ENCODE data around the gene C1QBP.
A peak's percentile ranks its signal among the peaks of the same experiment; 100 is the strongest.

Gene C1QBP

DNA sequence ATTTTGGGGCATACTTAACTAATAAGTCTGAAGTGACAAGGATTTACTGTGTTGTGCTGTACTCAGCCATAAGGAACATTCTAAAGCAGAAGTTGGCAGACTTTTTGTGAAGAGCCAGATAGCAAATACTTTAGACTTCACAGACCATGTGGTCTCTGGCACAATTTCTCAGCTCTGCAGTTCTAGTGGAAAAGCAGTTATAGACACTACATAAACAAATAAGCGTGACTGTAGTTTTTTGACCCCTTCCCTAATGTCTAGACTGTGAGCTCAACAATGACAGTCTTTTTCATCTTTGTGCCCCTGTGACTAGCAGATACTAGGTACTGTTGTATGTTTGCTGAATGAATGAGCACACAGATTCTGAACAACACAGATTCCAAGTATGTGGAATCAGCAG is 14.0 kb downstream of the C1QBP start:
- H3K4me2 ChIP-seq (ENCODE audit: insufficient read depth, low read length): peak overlapping the region; percentile 21; the same call in 1 of the 2 replicates
- H3K4me1 ChIP-seq (ENCODE audit: insufficient read depth, low read length): peaks cover 29% of the 10 kb centered on the region

DNA sequence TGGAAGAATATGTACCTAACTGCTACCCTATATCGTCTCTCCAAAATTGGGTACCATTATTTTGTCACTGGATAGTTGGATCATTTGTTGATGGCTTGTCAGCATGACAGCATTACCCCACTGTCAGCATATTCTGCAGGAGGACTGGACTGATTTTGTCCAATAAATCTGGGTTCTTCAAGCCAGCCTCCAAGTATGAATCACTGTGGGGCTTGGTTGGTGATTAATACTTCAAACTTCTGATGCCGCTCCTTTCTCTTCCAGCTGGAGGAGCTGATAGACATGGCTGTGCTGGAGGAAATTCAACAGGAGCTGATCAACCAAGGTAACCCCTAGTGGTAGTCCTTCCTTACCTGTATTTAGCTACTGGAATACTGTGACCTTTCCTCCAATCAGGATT is 16.4 kb downstream of the C1QBP start:
- DNase-seq (no peak), ATAC-seq (ENCODE audit: insufficient read depth, low read depth) (no peak)
- TF ChIP-seq, protein P1, sequence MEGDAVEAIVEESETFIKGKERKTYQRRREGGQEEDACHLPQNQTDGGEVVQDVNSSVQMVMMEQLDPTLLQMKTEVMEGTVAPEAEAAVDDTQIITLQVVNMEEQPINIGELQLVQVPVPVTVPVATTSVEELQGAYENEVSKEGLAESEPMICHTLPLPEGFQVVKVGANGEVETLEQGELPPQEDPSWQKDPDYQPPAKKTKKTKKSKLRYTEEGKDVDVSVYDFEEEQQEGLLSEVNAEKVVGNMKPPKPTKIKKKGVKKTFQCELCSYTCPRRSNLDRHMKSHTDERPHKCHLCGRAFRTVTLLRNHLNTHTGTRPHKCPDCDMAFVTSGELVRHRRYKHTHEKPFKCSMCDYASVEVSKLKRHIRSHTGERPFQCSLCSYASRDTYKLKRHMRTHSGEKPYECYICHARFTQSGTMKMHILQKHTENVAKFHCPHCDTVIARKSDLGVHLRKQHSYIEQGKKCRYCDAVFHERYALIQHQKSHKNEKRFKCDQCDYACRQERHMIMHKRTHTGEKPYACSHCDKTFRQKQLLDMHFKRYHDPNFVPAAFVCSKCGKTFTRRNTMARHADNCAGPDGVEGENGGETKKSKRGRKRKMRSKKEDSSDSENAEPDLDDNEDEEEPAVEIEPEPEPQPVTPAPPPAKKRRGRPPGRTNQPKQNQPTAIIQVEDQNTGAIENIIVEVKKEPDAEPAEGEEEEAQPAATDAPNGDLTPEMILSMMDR (IDR thresholded peaks at IDR 0.05; ENCODE audit: borderline replicate concordance, extremely low read depth, low read length, poor library complexity, severe bottlenecking): no peak
- TF ChIP-seq EZH2 (IDR thresholded peaks at IDR 0.05; ENCODE audit: borderline replicate concordance, low read depth, low read length, severe bottlenecking): no peak
- no peaks in the 10 kb centered on the region for H3K9me3 ChIP-seq (ENCODE audit: insufficient read depth, low read length, severe bottlenecking)
- H3K4me3 ChIP-seq (ENCODE audit: low read depth in 1 of 2, low read length in 2 of 2): no peak overlapping the region
- peaks cover 9% of the 10 kb centered on the region; the same call in 1 of the 2 replicates for H4K20me1 ChIP-seq (ENCODE audit: insufficient read depth, low read length)
- no peak overlapping the region for H3K27ac ChIP-seq (ENCODE audit: low read length)
- H3K27me3 ChIP-seq (ENCODE audit: insufficient read depth, low read length, poor library complexity): no peaks in the 10 kb centered on the region
- H2AFZ ChIP-seq (ENCODE audit: low read depth, low read length): no peak overlapping the region
- H3K79me2 ChIP-seq (ENCODE audit: insufficient read depth, low read length): peaks cover 74% of the 10 kb centered on the region
- H3K4me1 ChIP-seq (ENCODE audit: insufficient read depth, low read length): peaks cover 41% of the 10 kb centered on the region
- peak overlapping the region; percentile 82; the same call in 1 of the 2 replicates for H3K4me2 ChIP-seq (ENCODE audit: insufficient read depth, low read length)
- peaks cover 58% of the 10 kb centered on the region for H3K36me3 ChIP-seq (ENCODE audit: insufficient read depth, low read length)
- H3K9ac ChIP-seq (ENCODE audit: low read depth, low read length): no peak overlapping the region

More for the DNA sequence above, 14.0 kb downstream of the C1QBP start:
- Histone ChIP-seq H3K36me3 (ENCODE audit: insufficient read depth, low read length) (peaks cover 76% of the 10 kb centered on the region), H2AFZ (ENCODE audit: low read depth, low read length) (no peak overlapping the region), H3K79me2 (ENCODE audit: insufficient read depth, low read length) (peaks cover 53% of the 10 kb centered on the region), H3K9ac (ENCODE audit: low read depth, low read length) (no peak overlapping the region), H3K27me3 (ENCODE audit: insufficient read depth, low read length, poor library complexity) (no peaks in the 10 kb centered on the region), H3K27ac (ENCODE audit: low read length) (no peak overlapping the region), H3K4me3 (ENCODE audit: low read depth in 1 of 2, low read length in 2 of 2) (no peak overlapping the region), H4K20me1 (ENCODE audit: insufficient read depth, low read length) (0 out of 2 replicates have a peak, but pooled peaks cover 8% of the 10 kb centered on the region), H3K9me3 (ENCODE audit: insufficient read depth, low read length, severe bottlenecking) (no peaks in the 10 kb centered on the region)
- DNase-seq (no peak), ATAC-seq (ENCODE audit: insufficient read depth, low read depth) (no peak)
- TF ChIP-seq, protein P1 (IDR thresholded peaks at IDR 0.05; ENCODE audit: borderline replicate concordance, extremely low read depth, low read length, poor library complexity, severe bottlenecking): no peak
- no peak for TF ChIP-seq EZH2 (IDR thresholded peaks at IDR 0.05; ENCODE audit: borderline replicate concordance, low read depth, low read length, severe bottlenecking)

DNA sequence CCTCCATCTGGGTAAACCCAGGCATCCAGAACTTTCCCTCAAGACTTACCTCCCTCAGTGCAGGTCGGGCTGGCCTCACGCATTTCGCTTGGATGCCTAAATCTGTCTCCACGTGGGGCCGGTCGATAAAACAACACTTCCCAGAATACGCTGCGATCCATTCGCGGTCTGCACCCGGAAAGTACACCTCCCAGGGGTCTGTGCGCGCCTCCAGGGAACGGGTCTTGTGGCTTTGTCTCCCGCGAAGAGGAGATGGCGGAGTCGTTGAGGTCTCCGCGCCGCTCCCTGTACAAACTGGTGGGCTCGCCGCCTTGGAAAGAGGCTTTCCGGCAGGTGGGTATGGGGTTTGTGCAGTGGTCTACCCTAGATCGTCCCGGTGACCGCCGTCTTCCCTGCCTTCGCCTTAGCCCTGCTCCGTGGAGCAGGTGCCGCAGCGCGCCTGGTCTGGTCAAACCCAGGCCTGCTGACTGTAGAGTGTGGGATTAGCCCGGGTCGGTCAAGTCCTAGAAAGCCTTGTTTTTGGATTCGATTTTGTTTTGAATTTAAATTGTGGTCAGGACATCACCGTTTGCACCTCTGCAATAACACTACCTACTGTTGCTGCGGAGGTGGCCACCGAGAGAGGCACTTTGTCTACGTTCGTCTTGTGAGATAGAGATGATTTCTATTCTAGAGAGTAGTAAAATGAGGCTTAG is 18.8 kb downstream of the C1QBP start, which contains the start of gene RPAIN:
Gene RPAIN (plus strand): TSS at position 224 of the 695 bp plus-strand sequence. CDS start 29 bp downstream, at position 253.
- Histone ChIP-seq H3K36me3 (ENCODE audit: insufficient read depth, low read length) (peaks cover 63% of the 10 kb centered on the region), H3K9me3 (ENCODE audit: insufficient read depth, low read length, severe bottlenecking) (no peaks in the 10 kb centered on the region), H3K9ac (ENCODE audit: low read depth, low read length) (peak within 1 kb of the TSS; percentile 74), H2AFZ (ENCODE audit: low read depth, low read length) (peak within 1 kb of the TSS; percentile 96), H4K20me1 (ENCODE audit: insufficient read depth, low read length) (peaks cover 6% of the 10 kb centered on the region; the same call in 1 of the 2 replicates), H3K27ac (ENCODE audit: low read length) (peak within 1 kb of the TSS; percentile 88), H3K4me1 (ENCODE audit: insufficient read depth, low read length) (peaks cover 55% of the 10 kb centered on the region), H3K27me3 (ENCODE audit: insufficient read depth, low read length, poor library complexity) (no peaks in the 10 kb centered on the region), H3K79me2 (ENCODE audit: insufficient read depth, low read length) (peaks cover 87% of the 10 kb centered on the region), H3K4me3 (ENCODE audit: low read depth in 1 of 2, low read length in 2 of 2) (peak within 1 kb of the TSS; percentile 81 to 99), H3K4me2 (ENCODE audit: insufficient read depth, low read length) (peak within 1 kb of the TSS; percentile 82)
- peak; percentile 82 for ATAC-seq (ENCODE audit: insufficient read depth, low read depth)
- peak; percentile 91 for DNase-seq
- TF ChIP-seq, protein P1 (IDR thresholded peaks at IDR 0.05; ENCODE audit: borderline replicate concordance, extremely low read depth, low read length, poor library complexity, severe bottlenecking): no peak
- no peak for TF ChIP-seq EZH2 (IDR thresholded peaks at IDR 0.05; ENCODE audit: borderline replicate concordance, low read depth, low read length, severe bottlenecking)
